ENCODE measurements around the gene SDHA. TPM values are rescaled to one million over a fixed set of nuclear protein-coding genes. Genes with fewer than 3 reads are reported as not detected.

SDHA gene
- total RNA-seq, 1 donor from 2014 or later = 86.3 TPM

- peaks cover 23% of the 10 kb centered on the region for H3K4me1 Mint-ChIP-seq
- H3K36me3 Mint-ChIP-seq = peaks cover 2% of the 10 kb centered on the region
- no peak overlapping the region for H3K4me3 Mint-ChIP-seq
- no peak overlapping the region for H3K27ac Mint-ChIP-seq
- no peak for DNase-seq (ENCODE audit: low spot score in 2 of 2, unreplicated experiment in 2 of 2)
- H3K27me3 Mint-ChIP-seq (ENCODE audit: low read depth) = no peaks in the 10 kb centered on the region
- no peak for TF ChIP-seq CTCF (IDR thresholded peaks at IDR 0.05; ENCODE audit: unreplicated experiment)
- H3K9me3 Mint-ChIP-seq = no peaks in the 10 kb centered on the region
Measured at GRCh38 chr5:306011-306805, 88.1 kb downstream of the SDHA start.

Other genes with a start within 250 kb of the SDHA start
- 65.6 to 71.2 TPM (median 70.0 TPM) in 3 replicates for gene PLEKHG4B, start 126.2 kb upstream of the SDHA start, total RNA-seq
- gene LRRC14B, start 26.8 kb upstream of the SDHA start, total RNA-seq = 0.22 to 0.27 TPM in 2 of 3 replicates, not detected in the other
- gene CCDC127, start 167 bp upstream of the SDHA start, total RNA-seq = 9.3 to 10.2 TPM (median 9.7 TPM) in 3 replicates
- 82.4 to 85.6 TPM (median 84.4 TPM) in 3 replicates for gene PDCD6, start 53.3 kb downstream of the SDHA start, total RNA-seq
- gene AHRR, start 103.4 kb downstream of the SDHA start, total RNA-seq = 10.7 to 12.7 TPM (median 10.9 TPM) in 3 replicates
- 70.4 to 73.5 TPM (median 71.2 TPM) in 3 replicates for gene EXOC3, start 224.9 kb downstream of the SDHA start, total RNA-seq

Measured in mesothelial cell of epicardium (in vitro differentiated cells).